ENCODE measurements around the gene CAPRIN1. TPM values are rescaled to one million over a fixed set of nuclear protein-coding genes. Genes with fewer than 3 reads are reported as not detected.

Gene CAPRIN1
- total and polyA plus RNA-seq, 10 of the 15 experiments (the other 5 are each of a cell fraction or from before 2014, with no cell fraction given): 50.4 to 228 (median 191) TPM

DNA sequence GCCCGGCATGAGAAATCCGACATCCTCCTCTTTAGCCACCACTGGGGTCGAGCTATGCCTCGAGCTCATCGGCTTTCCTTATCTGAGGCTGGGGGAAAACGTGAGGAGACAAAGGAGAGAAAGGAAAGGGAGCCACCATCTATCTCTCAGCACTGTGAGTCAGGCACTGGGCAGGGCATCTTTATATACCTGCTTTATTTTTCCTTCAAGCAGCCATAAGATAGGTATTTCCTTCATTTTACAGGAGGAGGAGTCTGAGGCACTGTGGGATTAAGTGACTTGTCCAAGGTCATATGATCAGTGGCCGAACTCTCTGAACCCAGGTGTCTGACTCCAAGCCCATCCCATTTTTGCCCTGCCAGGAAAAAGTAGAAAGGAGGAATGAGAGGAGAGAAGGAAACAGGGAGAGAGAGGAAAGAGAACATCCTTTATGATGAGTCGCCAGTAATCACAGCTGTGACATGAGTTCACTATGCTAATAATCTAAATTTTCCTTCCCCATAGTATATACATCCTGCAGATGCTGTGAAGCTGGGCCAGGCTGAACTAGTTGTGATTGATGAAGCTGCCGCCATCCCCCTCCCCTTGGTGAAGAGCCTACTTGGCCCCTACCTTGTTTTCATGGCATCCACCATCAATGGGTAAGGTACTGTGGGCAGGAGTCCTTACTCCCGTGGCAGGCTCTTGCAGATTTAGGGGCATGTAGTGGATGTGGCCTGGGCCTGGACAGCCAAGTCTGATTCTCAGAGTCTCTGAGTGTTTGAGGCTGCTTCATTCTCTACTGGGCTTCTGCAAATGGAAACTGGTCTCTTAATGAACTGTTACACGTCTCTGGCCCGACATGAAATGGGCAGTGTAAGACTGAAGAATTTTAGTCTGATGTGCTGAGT lies 75.7 kb downstream of the CAPRIN1 start (continued):
- TF ChIP-seq CHD2 (IDR thresholded peaks at IDR 0.05; ENCODE audit: borderline replicate concordance, low read depth, low read length) (no peak), NR2F1 (conservative IDR thresholded peaks at IDR 0.05) (no peak), CREB1 (IDR thresholded peaks at IDR 0.05; ENCODE audit: low read depth) (no peak), IKZF1 (conservative IDR thresholded peaks at IDR 0.05) (no peak), BRCA1 (IDR thresholded peaks at IDR 0.05; ENCODE audit: low read depth, low read length) (no peak), GABPA (IDR thresholded peaks at IDR 0.05; ENCODE audit: low read depth) (no peak)
- TF ChIP-seq, protein P1, sequence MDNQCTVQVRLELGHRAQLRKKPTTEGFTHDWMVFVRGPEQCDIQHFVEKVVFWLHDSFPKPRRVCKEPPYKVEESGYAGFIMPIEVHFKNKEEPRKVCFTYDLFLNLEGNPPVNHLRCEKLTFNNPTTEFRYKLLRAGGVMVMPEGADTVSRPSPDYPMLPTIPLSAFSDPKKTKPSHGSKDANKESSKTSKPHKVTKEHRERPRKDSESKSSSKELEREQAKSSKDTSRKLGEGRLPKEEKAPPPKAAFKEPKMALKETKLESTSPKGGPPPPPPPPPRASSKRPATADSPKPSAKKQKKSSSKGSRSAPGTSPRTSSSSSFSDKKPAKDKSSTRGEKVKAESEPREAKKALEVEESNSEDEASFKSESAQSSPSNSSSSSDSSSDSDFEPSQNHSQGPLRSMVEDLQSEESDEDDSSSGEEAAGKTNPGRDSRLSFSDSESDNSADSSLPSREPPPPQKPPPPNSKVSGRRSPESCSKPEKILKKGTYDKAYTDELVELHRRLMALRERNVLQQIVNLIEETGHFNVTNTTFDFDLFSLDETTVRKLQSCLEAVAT (IDR thresholded peaks at IDR 0.05): no peak
- TF ChIP-seq, protein P2, sequence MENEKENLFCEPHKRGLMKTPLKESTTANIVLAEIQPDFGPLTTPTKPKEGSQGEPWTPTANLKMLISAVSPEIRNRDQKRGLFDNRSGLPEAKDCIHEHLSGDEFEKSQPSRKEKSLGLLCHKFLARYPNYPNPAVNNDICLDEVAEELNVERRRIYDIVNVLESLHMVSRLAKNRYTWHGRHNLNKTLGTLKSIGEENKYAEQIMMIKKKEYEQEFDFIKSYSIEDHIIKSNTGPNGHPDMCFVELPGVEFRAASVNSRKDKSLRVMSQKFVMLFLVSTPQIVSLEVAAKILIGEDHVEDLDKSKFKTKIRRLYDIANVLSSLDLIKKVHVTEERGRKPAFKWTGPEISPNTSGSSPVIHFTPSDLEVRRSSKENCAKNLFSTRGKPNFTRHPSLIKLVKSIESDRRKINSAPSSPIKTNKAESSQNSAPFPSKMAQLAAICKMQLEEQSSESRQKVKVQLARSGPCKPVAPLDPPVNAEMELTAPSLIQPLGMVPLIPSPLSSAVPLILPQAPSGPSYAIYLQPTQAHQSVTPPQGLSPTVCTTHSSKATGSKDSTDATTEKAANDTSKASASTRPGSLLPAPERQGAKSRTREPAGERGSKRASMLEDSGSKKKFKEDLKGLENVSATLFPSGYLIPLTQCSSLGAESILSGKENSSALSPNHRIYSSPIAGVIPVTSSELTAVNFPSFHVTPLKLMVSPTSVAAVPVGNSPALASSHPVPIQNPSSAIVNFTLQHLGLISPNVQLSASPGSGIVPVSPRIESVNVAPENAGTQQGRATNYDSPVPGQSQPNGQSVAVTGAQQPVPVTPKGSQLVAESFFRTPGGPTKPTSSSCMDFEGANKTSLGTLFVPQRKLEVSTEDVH (IDR thresholded peaks at IDR 0.05; ENCODE audit: low read depth, partially characterized antibody): no peak
- TF ChIP-seq, protein P3, sequence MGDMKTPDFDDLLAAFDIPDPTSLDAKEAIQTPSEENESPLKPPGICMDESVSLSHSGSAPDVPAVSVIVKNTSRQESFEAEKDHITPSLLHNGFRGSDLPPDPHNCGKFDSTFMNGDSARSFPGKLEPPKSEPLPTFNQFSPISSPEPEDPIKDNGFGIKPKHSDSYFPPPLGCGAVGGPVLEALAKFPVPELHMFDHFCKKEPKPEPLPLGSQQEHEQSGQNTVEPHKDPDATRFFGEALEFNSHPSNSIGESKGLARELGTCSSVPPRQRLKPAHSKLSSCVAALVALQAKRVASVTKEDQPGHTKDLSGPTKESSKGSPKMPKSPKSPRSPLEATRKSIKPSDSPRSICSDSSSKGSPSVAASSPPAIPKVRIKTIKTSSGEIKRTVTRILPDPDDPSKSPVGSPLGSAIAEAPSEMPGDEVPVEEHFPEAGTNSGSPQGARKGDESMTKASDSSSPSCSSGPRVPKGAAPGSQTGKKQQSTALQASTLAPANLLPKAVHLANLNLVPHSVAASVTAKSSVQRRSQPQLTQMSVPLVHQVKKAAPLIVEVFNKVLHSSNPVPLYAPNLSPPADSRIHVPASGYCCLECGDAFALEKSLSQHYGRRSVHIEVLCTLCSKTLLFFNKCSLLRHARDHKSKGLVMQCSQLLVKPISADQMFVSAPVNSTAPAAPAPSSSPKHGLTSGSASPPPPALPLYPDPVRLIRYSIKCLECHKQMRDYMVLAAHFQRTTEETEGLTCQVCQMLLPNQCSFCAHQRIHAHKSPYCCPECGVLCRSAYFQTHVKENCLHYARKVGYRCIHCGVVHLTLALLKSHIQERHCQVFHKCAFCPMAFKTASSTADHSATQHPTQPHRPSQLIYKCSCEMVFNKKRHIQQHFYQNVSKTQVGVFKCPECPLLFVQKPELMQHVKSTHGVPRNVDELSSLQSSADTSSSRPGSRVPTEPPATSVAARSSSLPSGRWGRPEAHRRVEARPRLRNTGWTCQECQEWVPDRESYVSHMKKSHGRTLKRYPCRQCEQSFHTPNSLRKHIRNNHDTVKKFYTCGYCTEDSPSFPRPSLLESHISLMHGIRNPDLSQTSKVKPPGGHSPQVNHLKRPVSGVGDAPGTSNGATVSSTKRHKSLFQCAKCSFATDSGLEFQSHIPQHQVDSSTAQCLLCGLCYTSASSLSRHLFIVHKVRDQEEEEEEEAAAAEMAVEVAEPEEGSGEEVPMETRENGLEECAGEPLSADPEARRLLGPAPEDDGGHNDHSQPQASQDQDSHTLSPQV (IDR thresholded peaks at IDR 0.05): no peak
- TF ChIP-seq, protein P4, sequence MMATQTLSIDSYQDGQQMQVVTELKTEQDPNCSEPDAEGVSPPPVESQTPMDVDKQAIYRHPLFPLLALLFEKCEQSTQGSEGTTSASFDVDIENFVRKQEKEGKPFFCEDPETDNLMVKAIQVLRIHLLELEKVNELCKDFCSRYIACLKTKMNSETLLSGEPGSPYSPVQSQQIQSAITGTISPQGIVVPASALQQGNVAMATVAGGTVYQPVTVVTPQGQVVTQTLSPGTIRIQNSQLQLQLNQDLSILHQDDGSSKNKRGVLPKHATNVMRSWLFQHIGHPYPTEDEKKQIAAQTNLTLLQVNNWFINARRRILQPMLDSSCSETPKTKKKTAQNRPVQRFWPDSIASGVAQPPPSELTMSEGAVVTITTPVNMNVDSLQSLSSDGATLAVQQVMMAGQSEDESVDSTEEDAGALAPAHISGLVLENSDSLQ (IDR thresholded peaks at IDR 0.05): no peak

Data from GM12878 (cell line).